ENCODE results near the gene SLC22A17.
A peak's percentile ranks its signal among the peaks of the same experiment; 100 is the strongest.

The SLC22A17 gene

DNA sequence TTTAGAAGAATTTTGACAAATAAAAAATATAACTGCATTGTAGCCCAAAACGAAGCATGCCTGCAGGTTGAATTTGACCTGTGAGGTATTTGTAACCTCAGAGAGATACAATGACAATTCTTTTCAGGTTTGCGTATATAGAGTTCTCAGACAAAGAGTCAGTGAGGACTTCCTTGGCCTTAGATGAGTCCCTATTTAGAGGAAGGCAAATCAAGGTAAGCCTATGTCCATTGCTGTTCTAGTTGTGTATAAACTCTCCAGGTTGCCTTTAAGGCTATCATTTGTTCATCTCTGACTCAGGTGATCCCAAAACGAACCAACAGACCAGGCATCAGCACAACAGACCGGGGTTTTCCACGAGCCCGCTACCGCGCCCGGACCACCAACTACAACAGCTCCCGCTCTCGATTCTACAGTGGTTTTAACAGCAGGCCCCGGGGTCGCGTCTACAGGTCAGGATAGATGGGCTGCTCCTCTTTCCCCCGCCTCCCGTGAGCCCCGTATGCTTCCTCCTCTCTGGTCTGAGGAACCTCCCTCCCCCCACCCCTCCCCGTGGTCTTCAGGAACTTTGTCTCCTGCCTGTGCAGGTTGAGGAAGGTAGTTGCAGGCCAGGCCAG is 28.7 kb downstream of the SLC22A17 start:
- no peaks in the 10 kb centered on the region; the same call in 1 of the 2 replicates for H4K20me1 ChIP-seq (ENCODE audit: control insufficient read depth, insufficient read depth, low read depth, low read length)
- H3K4me1 ChIP-seq (ENCODE audit: control insufficient read depth, low read length): peaks cover 22% of the 10 kb centered on the region
- no peak overlapping the region for H3K27ac ChIP-seq (ENCODE audit: low read depth, low read length)
- peaks cover 37% of the 10 kb centered on the region for H3K79me2 ChIP-seq (ENCODE audit: control insufficient read depth, low read length)
- H3K27me3 ChIP-seq (ENCODE audit: control insufficient read depth, low read length): no peaks in the 10 kb centered on the region
- H3K9me3 ChIP-seq (ENCODE audit: control insufficient read depth, insufficient read depth, low read length): no peaks in the 10 kb centered on the region
- no peaks in the 10 kb centered on the region for H3K9me2 ChIP-seq (replicated peaks; ENCODE audit: control insufficient read depth, low read length)
- no peak for TF ChIP-seq EZH2phosphoT487 (IDR thresholded peaks at IDR 0.05; ENCODE audit: borderline replicate concordance, low read length)
- TF ChIP-seq, protein P1, sequence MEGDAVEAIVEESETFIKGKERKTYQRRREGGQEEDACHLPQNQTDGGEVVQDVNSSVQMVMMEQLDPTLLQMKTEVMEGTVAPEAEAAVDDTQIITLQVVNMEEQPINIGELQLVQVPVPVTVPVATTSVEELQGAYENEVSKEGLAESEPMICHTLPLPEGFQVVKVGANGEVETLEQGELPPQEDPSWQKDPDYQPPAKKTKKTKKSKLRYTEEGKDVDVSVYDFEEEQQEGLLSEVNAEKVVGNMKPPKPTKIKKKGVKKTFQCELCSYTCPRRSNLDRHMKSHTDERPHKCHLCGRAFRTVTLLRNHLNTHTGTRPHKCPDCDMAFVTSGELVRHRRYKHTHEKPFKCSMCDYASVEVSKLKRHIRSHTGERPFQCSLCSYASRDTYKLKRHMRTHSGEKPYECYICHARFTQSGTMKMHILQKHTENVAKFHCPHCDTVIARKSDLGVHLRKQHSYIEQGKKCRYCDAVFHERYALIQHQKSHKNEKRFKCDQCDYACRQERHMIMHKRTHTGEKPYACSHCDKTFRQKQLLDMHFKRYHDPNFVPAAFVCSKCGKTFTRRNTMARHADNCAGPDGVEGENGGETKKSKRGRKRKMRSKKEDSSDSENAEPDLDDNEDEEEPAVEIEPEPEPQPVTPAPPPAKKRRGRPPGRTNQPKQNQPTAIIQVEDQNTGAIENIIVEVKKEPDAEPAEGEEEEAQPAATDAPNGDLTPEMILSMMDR (IDR thresholded peaks at IDR 0.05; ENCODE audit: low read depth, low read length, poor library complexity, severe bottlenecking): no peak
- peak overlapping the region; percentile 69; the same call in 1 of the 2 replicates for H3K4me2 ChIP-seq (ENCODE audit: low read length)
- H3F3A ChIP-seq (ENCODE audit: control insufficient read depth, insufficient read depth): peaks cover 34% of the 10 kb centered on the region
- no peak overlapping the region for H3K4me3 ChIP-seq (ENCODE audit: low read length)
- H3K36me3 ChIP-seq (ENCODE audit: control insufficient read depth, low read length): peaks cover 57% of the 10 kb centered on the region

DNA sequence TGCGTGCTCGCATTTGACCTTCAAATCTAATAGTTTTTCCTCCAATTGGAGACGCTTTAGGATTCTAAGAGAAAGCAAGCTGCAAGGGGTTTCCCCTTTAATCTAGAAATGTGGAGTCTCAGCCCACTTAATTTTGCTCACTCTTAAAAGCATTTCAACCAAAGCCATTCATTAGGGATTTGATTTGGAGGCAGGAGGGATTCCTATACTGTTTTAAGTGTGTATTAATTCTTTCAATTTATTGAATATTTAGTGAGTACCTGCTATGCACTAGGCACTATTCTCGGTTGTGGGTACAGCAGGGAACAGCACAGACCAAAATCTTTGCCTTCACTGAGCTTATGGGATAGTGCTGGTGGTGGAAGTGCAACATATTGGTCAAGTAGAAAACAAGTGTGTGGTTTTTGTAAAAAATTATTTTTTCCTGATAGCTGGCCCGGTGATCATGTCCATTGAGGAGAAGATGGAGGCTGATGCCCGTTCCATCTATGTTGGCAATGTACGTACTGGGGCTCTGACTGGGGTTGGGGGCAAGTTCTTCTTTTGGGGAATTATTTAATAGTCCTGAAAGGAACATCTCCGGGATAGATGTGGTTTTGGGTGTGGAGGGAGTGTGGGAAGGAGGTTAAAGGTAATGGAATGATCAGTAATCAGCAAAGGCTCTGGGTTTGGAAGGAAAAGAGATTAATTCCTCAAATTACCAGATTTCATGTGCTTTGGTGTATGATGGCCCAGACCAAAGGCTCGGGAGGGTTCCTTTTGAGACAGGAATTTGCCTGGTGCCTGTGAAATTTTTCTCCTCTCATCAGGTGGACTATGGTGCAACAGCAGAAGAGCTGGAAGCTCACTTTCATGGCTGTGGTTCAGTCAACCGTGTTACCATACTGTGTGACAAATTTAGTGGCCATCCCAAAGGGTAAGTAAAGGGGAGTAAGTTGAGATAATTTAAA is 29.8 kb downstream of the SLC22A17 start:
- Histone ChIP-seq H3F3A (ENCODE audit: control insufficient read depth, insufficient read depth) (peaks cover 34% of the 10 kb centered on the region), H3K79me2 (ENCODE audit: control insufficient read depth, low read length) (peaks cover 37% of the 10 kb centered on the region), H3K4me2 (ENCODE audit: low read length) (peak overlapping the region; percentile 69), H3K4me1 (ENCODE audit: control insufficient read depth, low read length) (peaks cover 22% of the 10 kb centered on the region), H3K36me3 (ENCODE audit: control insufficient read depth, low read length) (peaks cover 57% of the 10 kb centered on the region), H3K9me3 (ENCODE audit: control insufficient read depth, insufficient read depth, low read length) (no peaks in the 10 kb centered on the region), H4K20me1 (ENCODE audit: control insufficient read depth, insufficient read depth, low read depth, low read length) (no peaks in the 10 kb centered on the region; the same call in 1 of the 2 replicates), H3K27me3 (ENCODE audit: control insufficient read depth, low read length) (no peaks in the 10 kb centered on the region), H3K9me2 (replicated peaks; ENCODE audit: control insufficient read depth, low read length) (no peaks in the 10 kb centered on the region), H3K27ac (ENCODE audit: low read depth, low read length) (0 out of 2 replicates have a peak overlapping the region, but pooled peaks have one; percentile 39), H3K4me3 (ENCODE audit: low read length) (peak overlapping the region; percentile 98)
- TF ChIP-seq, protein P1 (IDR thresholded peaks at IDR 0.05; ENCODE audit: low read depth, low read length, poor library complexity, severe bottlenecking): no peak
- no peak for TF ChIP-seq EZH2phosphoT487 (IDR thresholded peaks at IDR 0.05; ENCODE audit: borderline replicate concordance, low read length)

DNA sequence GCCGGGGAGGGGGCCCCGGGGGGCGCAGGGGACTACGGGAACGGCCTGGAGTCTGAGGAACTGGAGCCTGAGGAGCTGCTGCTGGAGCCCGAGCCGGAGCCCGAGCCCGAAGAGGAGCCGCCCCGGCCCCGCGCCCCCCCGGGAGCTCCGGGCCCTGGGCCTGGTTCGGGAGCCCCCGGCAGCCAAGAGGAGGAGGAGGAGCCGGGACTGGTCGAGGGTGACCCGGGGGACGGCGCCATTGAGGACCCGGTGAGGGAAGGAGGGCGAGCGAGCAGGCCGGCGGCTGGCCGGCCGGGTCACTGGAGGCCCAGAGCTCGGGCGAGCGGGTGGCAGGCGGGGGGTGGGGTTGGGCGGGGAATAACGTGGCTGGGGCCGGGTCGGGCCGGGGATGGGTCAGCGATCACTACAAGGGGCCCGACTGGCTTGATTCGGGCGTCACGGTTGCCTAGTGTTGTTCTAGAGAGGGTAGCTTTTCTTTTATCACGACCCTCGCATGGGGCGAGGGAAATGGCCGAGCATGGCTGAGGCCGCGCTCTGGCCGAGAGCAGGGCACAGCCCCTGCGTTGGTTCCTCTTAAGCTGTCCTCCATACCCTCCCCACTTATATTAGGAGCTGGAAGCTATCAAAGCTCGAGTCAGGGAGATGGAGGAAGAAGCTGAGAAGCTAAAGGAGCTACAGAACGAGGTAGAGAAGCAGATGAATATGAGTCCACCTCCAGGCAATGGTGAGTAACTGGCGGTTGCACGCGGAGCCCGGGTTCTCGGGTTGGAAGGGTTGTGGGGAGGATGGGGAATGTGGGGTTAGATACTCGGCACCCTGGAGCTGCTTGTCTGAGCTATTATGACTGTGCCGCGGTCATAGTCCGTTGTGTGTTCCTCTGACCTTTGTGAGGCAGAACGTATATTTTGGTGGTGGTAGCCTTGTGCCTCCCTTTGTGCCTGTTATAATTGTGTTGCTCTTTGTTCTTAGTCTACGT is 30.8 kb downstream of the SLC22A17 start:
- Histone ChIP-seq H4K20me1 (ENCODE audit: control insufficient read depth, insufficient read depth, low read depth, low read length) (no peaks in the 10 kb centered on the region; the same call in 1 of the 2 replicates), H3K36me3 (ENCODE audit: control insufficient read depth, low read length) (peaks cover 57% of the 10 kb centered on the region), H3K4me1 (ENCODE audit: control insufficient read depth, low read length) (peaks cover 22% of the 10 kb centered on the region), H3F3A (ENCODE audit: control insufficient read depth, insufficient read depth) (peaks cover 25% of the 10 kb centered on the region), H3K4me3 (ENCODE audit: low read length) (peak overlapping the region; percentile 98), H3K4me2 (ENCODE audit: low read length) (peak overlapping the region; percentile 69), H3K27me3 (ENCODE audit: control insufficient read depth, low read length) (no peaks in the 10 kb centered on the region), H3K9me3 (ENCODE audit: control insufficient read depth, insufficient read depth, low read length) (no peaks in the 10 kb centered on the region), H3K9me2 (replicated peaks; ENCODE audit: control insufficient read depth, low read length) (no peaks in the 10 kb centered on the region), H3K79me2 (ENCODE audit: control insufficient read depth, low read length) (peaks cover 37% of the 10 kb centered on the region), H3K27ac (ENCODE audit: low read depth, low read length) (peak overlapping the region; percentile 54)
- TF ChIP-seq, protein P1 (IDR thresholded peaks at IDR 0.05; ENCODE audit: low read depth, low read length, poor library complexity, severe bottlenecking): no peak
- no peak for TF ChIP-seq EZH2phosphoT487 (IDR thresholded peaks at IDR 0.05; ENCODE audit: borderline replicate concordance, low read length)
